DND-41 (cell line): Measurements from ENCODE around the gene SCGB1C1.

ENCODE experiments used
- EZH2 ChIP-seq: IDR thresholded peaks from 3 replicates; pipeline ENCODE4 v1.6.1; 2012; ENCODE audit warnings: borderline replicate concordance, low read depth, mild to moderate bottlenecking, moderate library complexity, low read length, inconsistent platforms; ENCODE audit not compliant: severe bottlenecking
- TF ChIP-seq, protein P1 (sequence below): IDR thresholded peaks from 2 replicates; pipeline ENCODE4 v1.5.1; 2012; ENCODE audit warnings: borderline replicate concordance, low read length, moderate library complexity, mild to moderate bottlenecking; ENCODE audit not compliant: poor library complexity, severe bottlenecking; ENCODE audit errors: extremely low read depth

DNA sequence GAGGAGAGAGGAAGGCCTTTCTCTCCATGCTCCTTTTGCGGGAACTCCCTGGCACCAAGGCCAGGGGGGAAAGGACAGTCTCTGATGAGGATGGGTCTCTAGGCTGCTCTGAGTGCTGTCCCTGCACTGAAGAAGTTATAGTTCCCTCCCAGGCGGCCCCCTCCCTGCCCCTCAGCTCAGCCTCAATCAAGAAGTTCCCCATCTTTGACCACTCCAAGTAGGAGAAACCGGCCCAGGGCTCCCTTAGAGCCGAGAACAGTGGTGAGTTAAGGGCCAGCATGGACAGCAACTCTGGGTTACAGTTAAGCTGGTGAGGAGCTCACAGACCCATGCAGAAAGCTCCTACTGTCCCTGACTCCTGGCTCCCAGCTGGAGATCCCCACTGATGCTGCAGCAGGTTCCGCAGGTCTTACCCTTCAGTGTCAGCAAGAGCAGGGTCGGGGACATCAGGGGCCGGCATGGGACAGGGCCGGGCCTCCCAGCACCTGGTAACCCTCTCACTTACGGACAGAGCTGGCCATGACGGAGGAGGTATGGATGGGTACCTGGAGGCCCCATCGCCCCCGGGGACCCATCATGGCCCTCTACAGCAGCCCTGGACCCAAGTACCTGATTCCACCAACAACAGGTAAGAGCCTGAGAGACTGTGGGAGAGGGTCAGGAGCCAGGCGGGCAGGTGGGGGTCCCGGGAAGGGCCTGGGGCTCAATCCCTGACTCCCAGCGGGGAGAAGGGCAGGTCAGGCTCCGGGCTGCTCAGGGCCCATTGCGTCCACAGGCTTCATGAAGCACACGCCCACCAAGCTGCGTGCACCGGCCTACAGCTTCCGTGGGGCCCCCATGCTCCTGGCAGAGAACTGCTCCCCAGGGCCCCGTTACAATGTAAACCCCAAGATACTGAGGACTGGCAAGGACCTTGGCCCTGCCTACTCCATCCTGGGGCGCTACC is 4.2 kb downstream of the SCGB1C1 start:
- no peak for TF ChIP-seq EZH2
- TF ChIP-seq, protein P1, sequence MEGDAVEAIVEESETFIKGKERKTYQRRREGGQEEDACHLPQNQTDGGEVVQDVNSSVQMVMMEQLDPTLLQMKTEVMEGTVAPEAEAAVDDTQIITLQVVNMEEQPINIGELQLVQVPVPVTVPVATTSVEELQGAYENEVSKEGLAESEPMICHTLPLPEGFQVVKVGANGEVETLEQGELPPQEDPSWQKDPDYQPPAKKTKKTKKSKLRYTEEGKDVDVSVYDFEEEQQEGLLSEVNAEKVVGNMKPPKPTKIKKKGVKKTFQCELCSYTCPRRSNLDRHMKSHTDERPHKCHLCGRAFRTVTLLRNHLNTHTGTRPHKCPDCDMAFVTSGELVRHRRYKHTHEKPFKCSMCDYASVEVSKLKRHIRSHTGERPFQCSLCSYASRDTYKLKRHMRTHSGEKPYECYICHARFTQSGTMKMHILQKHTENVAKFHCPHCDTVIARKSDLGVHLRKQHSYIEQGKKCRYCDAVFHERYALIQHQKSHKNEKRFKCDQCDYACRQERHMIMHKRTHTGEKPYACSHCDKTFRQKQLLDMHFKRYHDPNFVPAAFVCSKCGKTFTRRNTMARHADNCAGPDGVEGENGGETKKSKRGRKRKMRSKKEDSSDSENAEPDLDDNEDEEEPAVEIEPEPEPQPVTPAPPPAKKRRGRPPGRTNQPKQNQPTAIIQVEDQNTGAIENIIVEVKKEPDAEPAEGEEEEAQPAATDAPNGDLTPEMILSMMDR = no peak
